Lower leg skin (tissue), 3 donors: ENCODE results near the gene CCDC88B.

ENCODE experiments used
- CTCF ChIP-seq, 3 donors: fragments of 450-650 bp; IDR thresholded peaks; one replicate each; pipeline ENCODE4 v1.5.1; 2016; ENCODE audit warnings: antibody characterized with exemption in 3 of 3, mild to moderate bottlenecking in 3 of 3, moderate library complexity in 2 of 3
- POLR2A ChIP-seq, 2 donors: fragments of 450-650 bp; IDR thresholded peaks; one replicate each; pipeline ENCODE4 v1.6.1; 2016 to 2017; ENCODE audit warnings: antibody characterized with exemption in 2 of 2, mild to moderate bottlenecking in 1 of 2, moderate library complexity in 1 of 2

- no peak for TF ChIP-seq CTCF (IDR thresholded peaks at IDR 0.05)
- no peak for TF ChIP-seq POLR2A (IDR thresholded peaks at IDR 0.05)
Measured at GRCh38 chr11:64296236-64296635, 43.8 kb upstream of the CCDC88B start.
